WERI-Rb-1 (cell line): ENCODE measurements around the gene SLC52A1.
A peak's percentile ranks its signal among the peaks of the same experiment; 100 is the strongest.

Experiments
- DNase-seq: peaks from one replicate; pipeline ENCODE4 v3.0.0-alpha.2; 2020
- H3K27ac ChIP-seq: fragments of 250-450 bp; sonication (Bioruptor Pico); 2 replicates; pipeline ENCODE4 v1.5.1; 2020; ENCODE audit warnings: mild to moderate bottlenecking, moderate library complexity
- H3K27me3 ChIP-seq: fragments of 250-450 bp; sonication (Bioruptor Pico); 2 replicates; pipeline ENCODE4 v1.5.1; 2021; ENCODE audit warnings: mild to moderate bottlenecking, low read depth, moderate library complexity; ENCODE audit not compliant: insufficient read depth, severe bottlenecking
- H3K36me3 ChIP-seq: fragments of 250-450 bp; sonication (Bioruptor Pico); 2 replicates; pipeline ENCODE4 v1.5.1; 2020; ENCODE audit warnings: mild to moderate bottlenecking, moderate library complexity
- H3K4me3 ChIP-seq: 2 replicates; pipeline ENCODE4 v1.5.1; 2011; ENCODE audit warnings: low read depth, mild to moderate bottlenecking, control low read depth, low read length
- H3K9me3 ChIP-seq: fragments of 250-450 bp; sonication (Bioruptor Pico); 2 replicates; pipeline ENCODE4 v1.5.1; 2021; ENCODE audit warnings: mild to moderate bottlenecking, moderate library complexity; ENCODE audit not compliant: severe bottlenecking
- TF ChIP-seq, protein P1 (sequence below): IDR thresholded peaks from 2 replicates; pipeline ENCODE4 v1.5.1; 2011; ENCODE audit warnings: low read depth, mild to moderate bottlenecking, control low read depth, inconsistent platforms, low read length

Gene SLC52A1

DNA sequence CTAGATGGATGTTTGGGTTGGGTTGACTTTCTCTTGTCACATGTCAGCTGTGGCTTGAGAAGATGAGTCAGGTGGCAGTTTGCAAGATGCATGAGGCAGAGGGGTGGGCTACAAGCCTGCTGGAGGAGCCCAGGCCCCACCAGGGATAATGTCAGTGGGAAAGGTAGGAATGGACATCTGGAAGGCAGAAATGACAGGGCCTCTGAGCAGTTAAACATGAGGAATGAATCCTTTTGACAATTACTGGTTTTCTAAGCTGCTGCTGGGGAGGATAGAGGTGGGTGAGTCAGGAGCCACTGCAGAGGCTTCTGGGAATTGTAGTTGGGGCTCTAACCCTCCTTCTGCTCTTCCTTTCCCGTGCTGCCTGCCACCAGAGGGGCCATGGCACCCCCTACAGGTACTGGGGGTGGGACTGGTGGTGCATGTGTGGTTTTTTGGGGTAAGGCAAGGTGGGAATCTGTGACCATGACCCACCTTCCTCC is 15.7 kb downstream of the SLC52A1 start:
- Histone ChIP-seq H3K27me3 (no peaks in the 10 kb centered on the region), H3K4me3 (no peak overlapping the region), H3K36me3 (peaks cover 42% of the 10 kb centered on the region), H3K27ac (no peak overlapping the region), H3K9me3 (no peaks in the 10 kb centered on the region)
- TF ChIP-seq, protein P1, sequence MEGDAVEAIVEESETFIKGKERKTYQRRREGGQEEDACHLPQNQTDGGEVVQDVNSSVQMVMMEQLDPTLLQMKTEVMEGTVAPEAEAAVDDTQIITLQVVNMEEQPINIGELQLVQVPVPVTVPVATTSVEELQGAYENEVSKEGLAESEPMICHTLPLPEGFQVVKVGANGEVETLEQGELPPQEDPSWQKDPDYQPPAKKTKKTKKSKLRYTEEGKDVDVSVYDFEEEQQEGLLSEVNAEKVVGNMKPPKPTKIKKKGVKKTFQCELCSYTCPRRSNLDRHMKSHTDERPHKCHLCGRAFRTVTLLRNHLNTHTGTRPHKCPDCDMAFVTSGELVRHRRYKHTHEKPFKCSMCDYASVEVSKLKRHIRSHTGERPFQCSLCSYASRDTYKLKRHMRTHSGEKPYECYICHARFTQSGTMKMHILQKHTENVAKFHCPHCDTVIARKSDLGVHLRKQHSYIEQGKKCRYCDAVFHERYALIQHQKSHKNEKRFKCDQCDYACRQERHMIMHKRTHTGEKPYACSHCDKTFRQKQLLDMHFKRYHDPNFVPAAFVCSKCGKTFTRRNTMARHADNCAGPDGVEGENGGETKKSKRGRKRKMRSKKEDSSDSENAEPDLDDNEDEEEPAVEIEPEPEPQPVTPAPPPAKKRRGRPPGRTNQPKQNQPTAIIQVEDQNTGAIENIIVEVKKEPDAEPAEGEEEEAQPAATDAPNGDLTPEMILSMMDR: peak; percentile 50; the same call in 1 of the 2 replicates
- peak; percentile 42 for DNase-seq

DNA sequence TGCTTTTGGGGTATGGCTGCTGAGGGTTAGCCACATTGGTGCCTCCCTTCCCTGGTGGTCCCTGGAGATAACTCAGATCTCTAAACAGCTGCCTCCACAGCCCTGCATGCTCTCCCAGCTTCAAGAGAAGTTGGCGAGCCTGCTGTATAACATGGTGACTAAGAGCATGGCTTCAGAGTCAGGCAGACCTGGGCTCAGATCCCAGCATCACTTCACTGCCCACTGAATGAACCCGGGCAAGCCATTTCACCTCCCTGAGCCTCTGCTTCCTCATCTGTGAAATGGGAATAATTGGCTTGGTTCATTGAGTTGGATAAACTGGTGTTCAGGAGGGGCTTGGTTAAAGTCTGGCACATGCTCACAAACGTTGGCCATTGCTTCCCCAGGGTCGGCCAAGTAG is 20.9 kb downstream of the SLC52A1 start:
- H3K27me3 ChIP-seq: no peaks in the 10 kb centered on the region
- H3K36me3 ChIP-seq: peaks cover 38% of the 10 kb centered on the region
- DNase-seq: no peak
- no peaks in the 10 kb centered on the region for H3K9me3 ChIP-seq
- no peak overlapping the region for H3K4me3 ChIP-seq
- TF ChIP-seq, protein P1: no peak
- no peak overlapping the region for H3K27ac ChIP-seq

DNA sequence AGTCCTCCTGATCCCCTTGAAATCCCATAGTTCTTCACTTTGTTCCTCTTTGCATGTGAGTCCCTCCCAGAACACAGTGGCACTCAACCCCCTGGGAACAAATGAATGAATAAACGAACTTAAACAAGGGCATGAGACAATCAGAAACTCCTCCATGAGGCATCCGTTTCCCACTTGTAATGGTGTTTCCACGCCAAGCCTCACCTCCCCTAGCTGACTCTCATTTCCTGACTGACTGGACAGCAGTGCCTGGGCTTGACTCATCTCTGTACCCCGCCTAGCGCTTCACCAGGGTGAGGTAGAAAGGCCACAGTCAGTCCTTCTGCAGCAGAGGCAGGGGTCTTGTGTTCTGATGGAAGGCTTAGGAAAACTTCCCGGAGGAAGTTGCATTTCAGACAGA is 23.3 kb downstream of the SLC52A1 start:
- Histone ChIP-seq H3K9me3 (no peaks in the 10 kb centered on the region), H3K27ac (no peak overlapping the region), H3K27me3 (no peaks in the 10 kb centered on the region), H3K36me3 (peaks cover 52% of the 10 kb centered on the region), H3K4me3 (no peak overlapping the region)
- DNase-seq: no peak
- TF ChIP-seq, protein P1: no peak

- H3K9me3 ChIP-seq: no peaks in the 10 kb centered on the region
- TF ChIP-seq, protein P1: no peak
- H3K4me3 ChIP-seq: no peak overlapping the region
- DNase-seq: no peak
- peaks cover 72% of the 10 kb centered on the region for H3K36me3 ChIP-seq
- no peak overlapping the region for H3K27ac ChIP-seq
- no peaks in the 10 kb centered on the region for H3K27me3 ChIP-seq
Observed at GRCh38 chr17:5003214-5003867, 31.9 kb downstream of the SLC52A1 start.

DNA sequence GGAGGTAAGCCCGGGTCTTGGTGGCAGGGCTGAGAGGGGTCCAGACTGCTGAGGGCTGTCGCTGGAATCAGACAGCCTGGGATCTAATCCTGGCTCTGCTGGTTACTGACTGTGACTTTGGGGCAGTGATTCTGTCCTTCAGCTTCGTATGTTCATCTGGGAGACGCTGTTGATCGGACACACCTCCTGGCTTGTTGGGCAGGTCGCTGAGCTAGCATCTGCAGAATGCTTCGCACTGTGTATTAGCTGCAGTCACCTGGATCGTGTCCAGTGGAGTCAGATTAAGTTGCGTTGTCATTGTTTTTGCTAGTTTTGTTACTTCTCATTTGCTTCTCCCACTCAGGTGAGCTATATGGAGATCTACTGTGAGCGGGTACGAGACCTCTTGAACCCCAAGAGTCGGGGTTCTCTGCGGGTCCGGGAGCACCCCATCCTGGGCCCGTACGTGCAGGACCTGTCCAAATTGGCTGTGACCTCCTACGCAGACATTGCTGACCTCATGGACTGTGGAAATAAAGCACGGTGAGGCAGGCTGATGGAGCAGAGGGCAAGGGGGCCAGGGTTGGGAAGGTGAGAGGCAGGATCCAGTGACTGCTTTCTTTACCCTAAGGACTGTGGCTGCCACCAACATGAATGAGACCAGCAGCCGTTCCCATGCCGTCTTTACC is 33.0 kb downstream of the SLC52A1 start:
- no peak overlapping the region for H3K27ac ChIP-seq
- DNase-seq: no peak
- H3K9me3 ChIP-seq: no peaks in the 10 kb centered on the region
- H3K36me3 ChIP-seq: peaks cover 62% of the 10 kb centered on the region
- H3K27me3 ChIP-seq: no peaks in the 10 kb centered on the region
- TF ChIP-seq, protein P1: no peak
- no peak overlapping the region for H3K4me3 ChIP-seq
